OCI-LY3 (cell line): ENCODE results near the gene CTNNA3.

Experiments used
- H2AFZ ChIP-seq: fragments of 200-600, 300-600 bp; shearing (Covaris generic); 2 replicates; pipeline ENCODE4 v1.6.0; 2014; ENCODE audit warnings: antibody characterized with exemption, low read depth, low read length
- H3K27ac ChIP-seq: fragments of 200-600, 300-600 bp; sonication (generic); 2 replicates; pipeline ENCODE4 v1.5.1; 2014; ENCODE audit warnings: mild to moderate bottlenecking, low read length, moderate library complexity, mixed read lengths
- H3K27me3 ChIP-seq: fragments of 200-600, 300-600 bp; sonication (generic); 2 replicates; pipeline ENCODE4 v1.6.1; 2014; ENCODE audit warnings: low read depth, low read length, mixed read lengths
- H3K36me3 ChIP-seq: fragments of 200-600, 300-600 bp; sonication (generic); replicated peaks from 2 replicates; pipeline ENCODE3; 2014; ENCODE audit warnings: low read depth, low read length, mixed read lengths
- H3K4me1 ChIP-seq: fragments of 300-600, 200-600 bp; sonication (generic); 2 replicates; pipeline ENCODE4 v1.6.1; 2014; ENCODE audit warnings: low read length, mixed read lengths
- H3K4me2 ChIP-seq: fragments of 200-600, 300-600 bp; sonication (generic); 2 replicates; pipeline ENCODE4 v1.6.1; 2014; ENCODE audit warnings: low read length, mixed read lengths
- H3K4me3 ChIP-seq: fragments of 300-600, 200-600 bp; sonication (generic); 2 replicates; pipeline ENCODE4 v1.5.1; 2014; ENCODE audit warnings: antibody characterized with exemption, mild to moderate bottlenecking, low read length, moderate library complexity
- H3K79me2 ChIP-seq: fragments of 300-600, 200-600 bp; shearing (Covaris generic); 2 replicates; pipeline ENCODE4 v1.6.1; 2014; ENCODE audit warnings: mild to moderate bottlenecking, low read length, mixed read lengths
- H3K9ac ChIP-seq: fragments of 300-600, 200-600 bp; shearing (Covaris generic); 2 replicates; pipeline ENCODE4 v1.6.0; 2014; ENCODE audit warnings: mild to moderate bottlenecking, low read length, moderate library complexity
- H3K9me3 ChIP-seq: fragments of 200-600, 300-600 bp; shearing (Covaris generic); 2 replicates; pipeline ENCODE4 v1.6.1; 2014; ENCODE audit warnings: low read length, mixed read lengths; ENCODE audit not compliant: insufficient read depth
- H4K20me1 ChIP-seq: fragments of 200-600, 300-600 bp; sonication (generic); 2 replicates; pipeline ENCODE4 v1.6.1; 2016; ENCODE audit warnings: low read length, mixed read lengths; ENCODE audit not compliant: insufficient read depth
- CTCF ChIP-seq: fragments of 200-600, 300-600 bp; sonication (generic); IDR thresholded peaks from 2 replicates; pipeline ENCODE4 v1.5.1; 2014; ENCODE audit warnings: antibody characterized with exemption, low read length, low read depth
- EZH2phosphoT487 ChIP-seq: fragments of 200-600 bp; shearing (Covaris generic); IDR thresholded peaks from 2 replicates; pipeline ENCODE4 v1.6.1; 2018; ENCODE audit warnings: antibody characterized with exemption, mixed run types, low read depth

CTNNA3 gene

GRCh38 chr10:66654861-66655260 is 1041.1 kb downstream of the CTNNA3 start:
- Histone ChIP-seq H3K27ac (no peak overlapping the region), H3K9me3 (no peaks in the 10 kb centered on the region), H4K20me1 (no peaks in the 10 kb centered on the region), H3K4me2 (no peak overlapping the region), H3K4me3 (no peak overlapping the region), H3K27me3 (no peaks in the 10 kb centered on the region), H3K9ac (no peak overlapping the region), H2AFZ (no peak overlapping the region), H3K4me1 (no peaks in the 10 kb centered on the region), H3K79me2 (no peaks in the 10 kb centered on the region), H3K36me3 (no peaks in the 10 kb centered on the region)
- no peak for TF ChIP-seq EZH2phosphoT487
- no peak for TF ChIP-seq CTCF

- no peak for TF ChIP-seq CTCF
- TF ChIP-seq EZH2phosphoT487, result no peak
- H3K36me3 ChIP-seq, result no peaks in the 10 kb centered on the region
- no peaks in the 10 kb centered on the region for H3K9me3 ChIP-seq
- H3K9ac ChIP-seq, result no peak overlapping the region
- H3K27me3 ChIP-seq, result no peaks in the 10 kb centered on the region
- H3K4me1 ChIP-seq, result no peaks in the 10 kb centered on the region
- no peaks in the 10 kb centered on the region for H4K20me1 ChIP-seq
- H3K79me2 ChIP-seq, result no peaks in the 10 kb centered on the region
- H3K4me2 ChIP-seq, result no peak overlapping the region
- H3K4me3 ChIP-seq, result no peak overlapping the region
- no peak overlapping the region for H3K27ac ChIP-seq
- no peak overlapping the region for H2AFZ ChIP-seq
These were observed 1044.5 kb downstream of the CTNNA3 start for GRCh38 chr10:66651308-66652082.

GRCh38 chr10:66649626-66650025 is 1046.4 kb downstream of the CTNNA3 start:
- H3K79me2 ChIP-seq, result no peaks in the 10 kb centered on the region
- no peaks in the 10 kb centered on the region for H3K9me3 ChIP-seq
- H4K20me1 ChIP-seq, result no peaks in the 10 kb centered on the region
- no peak overlapping the region for H3K4me3 ChIP-seq
- H3K27ac ChIP-seq, result no peak overlapping the region
- H3K27me3 ChIP-seq, result no peaks in the 10 kb centered on the region
- no peak overlapping the region for H2AFZ ChIP-seq
- no peaks in the 10 kb centered on the region for H3K4me1 ChIP-seq
- no peaks in the 10 kb centered on the region for H3K36me3 ChIP-seq
- TF ChIP-seq CTCF, result no peak
- no peak for TF ChIP-seq EZH2phosphoT487
- H3K9ac ChIP-seq, result no peak overlapping the region
- H3K4me2 ChIP-seq, result no peak overlapping the region

GRCh38 chr10:66642217-66642616 is 1053.8 kb downstream of the CTNNA3 start:
- H3K4me1 ChIP-seq, result no peaks in the 10 kb centered on the region
- H4K20me1 ChIP-seq, result no peaks in the 10 kb centered on the region
- H3K9me3 ChIP-seq, result no peaks in the 10 kb centered on the region
- H3K27me3 ChIP-seq, result no peaks in the 10 kb centered on the region
- no peak overlapping the region for H3K9ac ChIP-seq
- H3K4me2 ChIP-seq, result no peak overlapping the region
- no peak overlapping the region for H3K4me3 ChIP-seq
- no peak overlapping the region for H2AFZ ChIP-seq
- H3K79me2 ChIP-seq, result no peaks in the 10 kb centered on the region
- H3K36me3 ChIP-seq, result no peaks in the 10 kb centered on the region
- TF ChIP-seq CTCF, result no peak
- TF ChIP-seq EZH2phosphoT487, result no peak
- no peak overlapping the region for H3K27ac ChIP-seq
